MM.1S (cell line): Measurements from ENCODE around the gene ADAMTS2.

Experiments used
- DNase-seq: peaks from one replicate; pipeline ENCODE4 v3.0.0-alpha.2; 2015
- H2AFZ ChIP-seq: fragments of 300-600 bp; sonication (generic); 2 replicates; pipeline ENCODE4 v1.6.0; 2016; ENCODE audit warnings: antibody characterized with exemption, low read length
- H3F3A ChIP-seq: fragments of 300-600 bp; sonication (generic); 2 replicates; pipeline ENCODE4 v1.6.1; 2016; ENCODE audit warnings: mild to moderate bottlenecking, antibody characterized with exemption, low read length, moderate library complexity, mixed read lengths; ENCODE audit not compliant: insufficient read depth
- H3K27ac ChIP-seq: fragments of 300-600 bp; sonication (generic); 2 replicates; pipeline ENCODE4 v1.5.1; 2016; ENCODE audit warnings: mild to moderate bottlenecking, low read length
- H3K27me3 ChIP-seq: fragments of 300-600 bp; sonication (generic); replicated peaks from 2 replicates; pipeline ENCODE4 v1.6.0; 2016; ENCODE audit warnings: low read length; ENCODE audit not compliant: insufficient read depth
- H3K36me3 ChIP-seq: fragments of 300-600 bp; sonication (generic); replicated peaks from 2 replicates; pipeline ENCODE4 v1.6.1; 2016; ENCODE audit warnings: mild to moderate bottlenecking, low read length, mixed read lengths; ENCODE audit not compliant: insufficient read depth
- H3K4me1 ChIP-seq: fragments of 300-600 bp; sonication (generic); 2 replicates; pipeline ENCODE4 v1.6.1; 2016; ENCODE audit warnings: low read length, mixed read lengths
- H3K4me2 ChIP-seq: fragments of 300-600 bp; sonication (generic); 2 replicates; pipeline ENCODE4 v1.6.0; 2016; ENCODE audit warnings: low read depth, low read length
- H3K4me3 ChIP-seq: fragments of 300-600 bp; sonication (generic); 2 replicates; pipeline ENCODE4 v1.5.1; 2016; ENCODE audit warnings: low read length, mixed read lengths
- H3K79me2 ChIP-seq: fragments of 300-600 bp; sonication (generic); 2 replicates; pipeline ENCODE4 v1.6.1; 2016; ENCODE audit warnings: mixed run types, low read length, mixed read lengths
- H3K9ac ChIP-seq: fragments of 300-600 bp; sonication (generic); 2 replicates; pipeline ENCODE4 v1.6.1; 2016; ENCODE audit warnings: low read length, mixed read lengths
- H3K9me2 ChIP-seq: fragments of 300-600 bp; sonication (generic); replicated peaks from 2 replicates; pipeline ENCODE4 v1.6.1; 2016; ENCODE audit warnings: mild to moderate bottlenecking, low read length, mixed read lengths; ENCODE audit not compliant: insufficient read depth
- H3K9me3 ChIP-seq: fragments of 300-600 bp; sonication (generic); replicated peaks from 2 replicates; pipeline ENCODE4 v1.6.1; 2016; ENCODE audit warnings: mild to moderate bottlenecking, low read length, mixed read lengths; ENCODE audit not compliant: insufficient read depth
- H4K20me1 ChIP-seq: fragments of 300-600 bp; sonication (generic); 2 replicates; pipeline ENCODE4 v1.6.1; 2016; ENCODE audit warnings: mild to moderate bottlenecking, low read length, moderate library complexity, mixed read lengths; ENCODE audit not compliant: insufficient read depth
- CTCF ChIP-seq: fragments of 300-600 bp; sonication (generic); IDR thresholded peaks from 2 replicates; pipeline ENCODE4 v1.5.1; 2016; ENCODE audit warnings: antibody characterized with exemption, low read length, mixed read lengths
- EZH2 ChIP-seq: fragments of 300-600 bp; sonication (generic); optimal IDR thresholded peaks from 2 replicates; pipeline ENCODE3; 2017; ENCODE audit warnings: low read depth, mild to moderate bottlenecking, antibody characterized with exemption, low read length, mixed read lengths
- EZH2phosphoT487 ChIP-seq: fragments of 300-600 bp; sonication (generic); IDR thresholded peaks from 2 replicates; pipeline ENCODE4 v1.6.1; 2018; ENCODE audit warnings: antibody characterized with exemption, low read length

The ADAMTS2 gene

GRCh38 chr5:179345183-179345432 lies 153 bp downstream of the ADAMTS2 start:
- Histone ChIP-seq H3K9me3 (no peaks in the 10 kb centered on the region), H4K20me1 (no peaks in the 10 kb centered on the region), H3K9me2 (no peaks in the 10 kb centered on the region), H3K4me2 (no peak overlapping the region), H3F3A (no peaks in the 10 kb centered on the region), H3K79me2 (no peaks in the 10 kb centered on the region), H2AFZ (no peak overlapping the region), H3K4me1 (no peaks in the 10 kb centered on the region), H3K27ac (no peak overlapping the region), H3K27me3 (peaks cover 10% of the 10 kb centered on the region), H3K9ac (no peak overlapping the region), H3K36me3 (no peaks in the 10 kb centered on the region), H3K4me3 (no peak overlapping the region)
- TF ChIP-seq CTCF (no peak), EZH2phosphoT487 (no peak), EZH2 (no peak)
- no peak for DNase-seq

- H3K27ac ChIP-seq: no peak overlapping the region
Measured at GRCh38 chr5:179344431-179345182, 654 bp downstream of the ADAMTS2 start.

DNA sequence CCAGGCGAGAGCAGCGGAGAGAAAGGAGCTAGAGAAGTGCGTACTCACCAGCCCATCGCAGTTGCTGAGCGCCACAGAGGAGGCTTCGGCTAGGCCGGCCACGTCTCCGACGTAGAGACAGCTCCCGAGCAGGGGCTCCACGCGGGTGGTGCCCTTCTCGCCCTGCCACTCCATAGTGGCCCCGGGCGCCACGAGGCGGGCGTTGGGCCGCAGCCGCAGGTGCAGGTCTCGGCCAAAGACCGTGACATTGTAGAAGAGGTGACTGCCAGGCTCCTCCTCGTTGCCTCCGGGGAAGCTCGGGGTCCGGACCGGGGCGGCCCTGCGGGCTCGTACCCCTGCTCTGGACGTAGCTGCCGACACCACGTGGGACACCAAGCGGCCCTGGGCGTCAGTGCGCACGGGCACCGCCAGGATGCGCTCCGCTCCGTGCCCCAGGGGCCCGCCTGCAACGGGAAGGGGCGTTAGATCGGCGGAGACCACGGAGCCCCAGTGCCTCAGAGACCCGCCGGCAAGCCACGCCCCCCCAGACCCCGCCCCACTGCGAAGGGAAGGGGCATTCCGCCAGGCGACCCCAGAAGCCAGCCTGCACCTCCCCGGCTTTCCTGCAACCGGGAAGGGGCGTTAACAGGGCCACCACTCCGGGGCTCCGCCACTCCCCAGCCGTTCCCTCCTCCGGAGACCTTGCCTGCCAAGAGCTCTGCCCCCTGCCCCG lies 1.4 kb downstream of the ADAMTS2 start:
- no peaks in the 10 kb centered on the region for H3K79me2 ChIP-seq

More at GRCh38 chr5:179344431-179345182, 654 bp downstream of the ADAMTS2 start:
- Histone ChIP-seq H2AFZ (no peak overlapping the region), H3K4me1 (no peaks in the 10 kb centered on the region), H3K9me2 (no peaks in the 10 kb centered on the region), H3K4me2 (no peak overlapping the region), H3K27me3 (peaks cover 10% of the 10 kb centered on the region), H3K79me2 (no peaks in the 10 kb centered on the region), H4K20me1 (no peaks in the 10 kb centered on the region), H3K9me3 (no peaks in the 10 kb centered on the region), H3F3A (no peaks in the 10 kb centered on the region), H3K4me3 (no peak overlapping the region), H3K9ac (no peak overlapping the region), H3K36me3 (no peaks in the 10 kb centered on the region)
- no peak for DNase-seq
- TF ChIP-seq EZH2 (no peak), CTCF (no peak), EZH2phosphoT487 (no peak)

More for the DNA sequence above, 1.4 kb downstream of the ADAMTS2 start:
- DNase-seq: no peak
- no peaks in the 10 kb centered on the region for H3K36me3 ChIP-seq
- TF ChIP-seq CTCF (no peak), EZH2phosphoT487 (no peak), EZH2 (no peak)
- H3K9me2 ChIP-seq: no peaks in the 10 kb centered on the region
- no peaks in the 10 kb centered on the region for H4K20me1 ChIP-seq
- H3K9ac ChIP-seq: no peak overlapping the region
- H3K4me1 ChIP-seq: no peaks in the 10 kb centered on the region
- H3K27me3 ChIP-seq: peaks cover 10% of the 10 kb centered on the region
- no peak overlapping the region for H2AFZ ChIP-seq
- H3K4me3 ChIP-seq: no peak overlapping the region
- no peak overlapping the region for H3K4me2 ChIP-seq
- H3F3A ChIP-seq: no peaks in the 10 kb centered on the region
- no peak overlapping the region for H3K27ac ChIP-seq
- H3K9me3 ChIP-seq: no peaks in the 10 kb centered on the region
